ENCODE results near the gene BICD1.

BICD1 gene

DNA sequence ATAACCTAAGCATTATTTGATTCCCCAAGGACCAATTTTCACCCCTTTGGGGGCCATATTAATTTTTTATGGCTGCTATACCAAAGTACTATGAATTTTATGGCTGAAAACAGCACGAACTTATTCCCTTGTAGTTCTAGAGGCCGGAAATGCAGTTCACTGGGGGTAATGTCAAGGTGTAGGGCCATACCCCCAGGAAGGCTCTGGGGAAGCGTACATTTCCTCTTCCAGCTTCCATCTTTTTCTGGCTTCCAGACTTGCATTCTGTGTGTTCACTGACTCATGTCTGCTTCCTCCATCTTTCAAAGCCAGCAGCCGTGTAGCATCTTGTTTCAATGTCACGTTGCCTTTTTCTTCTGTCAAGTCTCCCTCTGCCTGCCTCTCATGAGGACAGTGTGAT is 133.5 kb downstream of the BICD1 start:
- Histone ChIP-seq H3K79me2 (ENCODE audit: insufficient read depth, low read length) (0 out of 2 replicates have a peak, but pooled peaks cover 2% of the 10 kb centered on the region), H4K20me1 (ENCODE audit: insufficient read depth, low read length) (no peaks in the 10 kb centered on the region), H3K36me3 (ENCODE audit: insufficient read depth, low read length) (peaks cover 11% of the 10 kb centered on the region), H3K4me3 (ENCODE audit: low read depth in 1 of 2, low read length in 2 of 2) (no peak overlapping the region), H3K27ac (ENCODE audit: low read length) (no peak overlapping the region), H2AFZ (ENCODE audit: low read depth, low read length) (no peak overlapping the region), H3K9ac (ENCODE audit: low read depth, low read length) (no peak overlapping the region), H3K4me2 (ENCODE audit: insufficient read depth, low read length) (no peak overlapping the region), H3K27me3 (ENCODE audit: insufficient read depth, low read length, poor library complexity) (no peaks in the 10 kb centered on the region), H3K9me3 (ENCODE audit: insufficient read depth, low read length, severe bottlenecking) (no peaks in the 10 kb centered on the region), H3K4me1 (ENCODE audit: insufficient read depth, low read length) (no peaks in the 10 kb centered on the region)
- TF ChIP-seq EZH2 (IDR thresholded peaks at IDR 0.05; ENCODE audit: borderline replicate concordance, low read depth, low read length, severe bottlenecking) (no peak), CTCF (IDR thresholded peaks at IDR 0.05; ENCODE audit: borderline replicate concordance, extremely low read depth, low read length, poor library complexity, severe bottlenecking) (no peak)
- no peak for ATAC-seq (ENCODE audit: insufficient read depth, low read depth)
- no peak for DNase-seq

GRCh38 chr12:32240831-32241230 is 134.2 kb downstream of the BICD1 start:
- Histone ChIP-seq H3K4me3 (ENCODE audit: low read depth in 1 of 2, low read length in 2 of 2) (no peak overlapping the region), H3K4me1 (ENCODE audit: insufficient read depth, low read length) (no peaks in the 10 kb centered on the region), H3K27me3 (ENCODE audit: insufficient read depth, low read length, poor library complexity) (no peaks in the 10 kb centered on the region), H3K27ac (ENCODE audit: low read length) (no peak overlapping the region), H3K4me2 (ENCODE audit: insufficient read depth, low read length) (no peak overlapping the region), H3K36me3 (ENCODE audit: insufficient read depth, low read length) (peaks cover 11% of the 10 kb centered on the region), H3K9ac (ENCODE audit: low read depth, low read length) (no peak overlapping the region), H3K9me3 (ENCODE audit: insufficient read depth, low read length, severe bottlenecking) (no peaks in the 10 kb centered on the region), H4K20me1 (ENCODE audit: insufficient read depth, low read length) (no peaks in the 10 kb centered on the region), H3K79me2 (ENCODE audit: insufficient read depth, low read length) (0 out of 2 replicates have a peak, but pooled peaks cover 2% of the 10 kb centered on the region), H2AFZ (ENCODE audit: low read depth, low read length) (no peak overlapping the region)
- ATAC-seq (ENCODE audit: insufficient read depth, low read depth) (no peak), DNase-seq (no peak)
- TF ChIP-seq CTCF (IDR thresholded peaks at IDR 0.05; ENCODE audit: borderline replicate concordance, extremely low read depth, low read length, poor library complexity, severe bottlenecking) (no peak), EZH2 (IDR thresholded peaks at IDR 0.05; ENCODE audit: borderline replicate concordance, low read depth, low read length, severe bottlenecking) (no peak)

DNA sequence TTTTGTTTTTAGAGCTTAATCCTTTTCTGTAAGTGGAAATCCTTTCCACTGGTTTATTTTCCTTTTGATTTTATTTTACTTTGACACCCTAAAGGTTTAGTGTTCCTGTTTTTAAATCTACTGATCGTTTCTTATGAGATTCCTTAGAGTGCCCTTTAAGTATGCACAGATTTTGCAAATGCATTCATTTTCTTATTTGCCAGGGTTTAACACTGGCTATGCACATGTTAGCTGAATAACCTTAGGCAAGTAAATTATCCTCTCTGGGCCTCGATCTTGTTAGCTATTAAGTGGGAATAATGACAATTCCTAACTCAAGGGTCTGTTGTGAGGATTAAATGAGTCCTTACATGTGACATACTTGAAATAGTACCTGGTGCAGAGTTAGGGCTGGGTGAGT is 136.0 kb downstream of the BICD1 start:
- Histone ChIP-seq H3K4me2 (ENCODE audit: insufficient read depth, low read length) (no peak overlapping the region), H2AFZ (ENCODE audit: low read depth, low read length) (no peak overlapping the region), H3K79me2 (ENCODE audit: insufficient read depth, low read length) (0 out of 2 replicates have a peak, but pooled peaks cover 2% of the 10 kb centered on the region), H4K20me1 (ENCODE audit: insufficient read depth, low read length) (no peaks in the 10 kb centered on the region), H3K4me1 (ENCODE audit: insufficient read depth, low read length) (no peaks in the 10 kb centered on the region), H3K27ac (ENCODE audit: low read length) (no peak overlapping the region), H3K4me3 (ENCODE audit: low read depth in 1 of 2, low read length in 2 of 2) (no peak overlapping the region), H3K9ac (ENCODE audit: low read depth, low read length) (no peak overlapping the region), H3K9me3 (ENCODE audit: insufficient read depth, low read length, severe bottlenecking) (peaks cover 3% of the 10 kb centered on the region), H3K27me3 (ENCODE audit: insufficient read depth, low read length, poor library complexity) (no peaks in the 10 kb centered on the region), H3K36me3 (ENCODE audit: insufficient read depth, low read length) (peaks cover 3% of the 10 kb centered on the region; the same call in 1 of the 2 replicates)
- ATAC-seq (ENCODE audit: insufficient read depth, low read depth) (no peak), DNase-seq (no peak)
- TF ChIP-seq CTCF (IDR thresholded peaks at IDR 0.05; ENCODE audit: borderline replicate concordance, extremely low read depth, low read length, poor library complexity, severe bottlenecking) (no peak), EZH2 (IDR thresholded peaks at IDR 0.05; ENCODE audit: borderline replicate concordance, low read depth, low read length, severe bottlenecking) (no peak)

All from DND-41 (cell line).